HepG2 (cell line): ENCODE results near the gene PTPRD. TPM values are rescaled to one million over a fixed set of nuclear protein-coding genes. Genes with fewer than 3 reads are reported as not detected.

Source experiments
- ATAC-seq: fragments of 200-7000 bp; cut with Tn5 transposase; 3 replicates; pipeline ENCODE4 v1.9.1; 2020; ENCODE audit warnings: mild to moderate bottlenecking, moderate library complexity
- BruUV-seq: library from RNA; stranded (reverse); fragments of 400-500 nt; replicated peaks from 2 replicates; lab custom pipeline; 2021; lab: Mats Ljungman, UMichigan
- CTCF ChIA-PET: fragments of 300-600 bp; formaldehyde crosslinking; extraction: SDS; loops from one replicate; lab custom pipeline; 2021; ENCODE audit warnings: low total read pairs, inconsistent platforms, low intra/inter-chr PET ratio; lab: Yijun Ruan, JAX
- POLR2A ChIA-PET: fragments of 350-600 bp; sonication (Branson Sonifier 250); formaldehyde crosslinking; loops from one replicate; lab custom pipeline; 2020; ENCODE audit warnings: antibody characterized with exemption, inconsistent platforms; lab: Yijun Ruan, JAX
- DNase-seq: peaks from one replicate; pipeline ENCODE4 v3.0.0-alpha.2; 2015; ENCODE audit warnings: low spot score
- FAIRE-seq: peaks from 3 replicates; lab custom pipeline; 2011; peaks lifted over from hg19 to GRCh38; lab: Jason Lieb, UNC
- H2AFZ ChIP-seq: one replicate; pipeline ENCODE4 v1.6.1; 2011; ENCODE audit warnings: low read length, inconsistent platforms
- H3K27ac ChIP-seq: fragments of 300-600 bp; 3 replicates; pipeline ENCODE4 v1.8.0; 2011; ENCODE audit warnings: mixed run types, mild to moderate bottlenecking, mixed read lengths, low read length, inconsistent platforms; ENCODE audit not compliant: insufficient read depth; ENCODE audit errors: extremely low read length
- H3K27me3 ChIP-seq, 2 experiments: fragments of 200-600 bp in 1 of 2; 2 replicates in 1 of 2; 3 replicates in 1 of 2; pipeline versions ENCODE4 v1.6.0 to v1.8.0; 2011; ENCODE audit warnings: low read length in 2 of 2, mild to moderate bottlenecking in 2 of 2, moderate library complexity in 2 of 2, inconsistent platforms in 1 of 2; ENCODE audit not compliant: insufficient read depth in 2 of 2, control insufficient read depth in 1 of 2
- H3K36me3 ChIP-seq, 2 experiments: fragments of 200-600 bp in 1 of 2; replicated peaks in 1 of 2; 2 replicates in 1 of 2; 3 replicates in 1 of 2; pipeline versions ENCODE4 v1.5.1 to v1.8.0; 2011; ENCODE audit warnings: low read length in 2 of 2, inconsistent platforms in 1 of 2; ENCODE audit not compliant: insufficient read depth in 2 of 2, control insufficient read depth in 1 of 2
- H3K4me1 ChIP-seq: 2 replicates; pipeline ENCODE4 v1.5.1; 2012; ENCODE audit warnings: low read length, inconsistent platforms; ENCODE audit not compliant: insufficient read depth
- H3K4me2 ChIP-seq: 2 replicates; pipeline ENCODE4 v1.6.0; 2011; ENCODE audit warnings: low read depth, low read length, inconsistent platforms
- H3K4me3 ChIP-seq, 3 experiments: fragments of 200-600 bp in 1 of 3; sonication (generic), shearing (Covaris generic) in 1 of 3; replicated peaks in 1 of 3; 2 replicates each; pipeline ENCODE4 v1.5.1; 2011 to 2016; ENCODE audit warnings: low read length in 3 of 3, inconsistent platforms in 2 of 3, low read depth in 2 of 3, mild to moderate bottlenecking in 2 of 3, control low read depth in 1 of 3, mixed read lengths in 1 of 3; ENCODE audit not compliant: insufficient read depth in 1 of 3
- H3K79me2 ChIP-seq: one replicate; pipeline ENCODE4 v1.6.1; 2011; ENCODE audit warnings: low read length, inconsistent platforms; ENCODE audit not compliant: insufficient read depth
- H3K9ac ChIP-seq: 2 replicates; pipeline ENCODE4 v1.6.0; 2011; ENCODE audit warnings: mild to moderate bottlenecking, low read depth, low read length, inconsistent platforms; ENCODE audit not compliant: insufficient read depth
- H3K9me3 ChIP-seq: 2 replicates; pipeline ENCODE4 v1.5.1; 2012; ENCODE audit warnings: mild to moderate bottlenecking, low read length
- H4K20me1 ChIP-seq: 2 replicates; pipeline ENCODE4 v1.6.0; 2011; ENCODE audit warnings: inconsistent platforms, mild to moderate bottlenecking, low read length, moderate library complexity; ENCODE audit not compliant: insufficient read depth
- ATF7-NPFF ChIP-seq: sonication (generic); formaldehyde crosslinking; IDR thresholded peaks from 2 replicates; pipeline ENCODE4 v1.8.1; 2023; ENCODE audit warnings: mild to moderate bottlenecking, low read depth, missing genetic modification reagents, moderate library complexity
- CREB1 ChIP-seq, 2 experiments: fragments of 450-650 bp in 1 of 2; IDR thresholded peaks; 2 replicates each; pipeline ENCODE4 v1.6.1; 2016 to 2017; ENCODE audit warnings: control low read depth in 1 of 2, mild to moderate bottlenecking in 1 of 2, missing compliant biosample characterization in 1 of 2, missing genetic modification characterization in 1 of 2
- CREBL2 ChIP-seq: sonication (generic); formaldehyde crosslinking; IDR thresholded peaks from 2 replicates; pipeline ENCODE4 v1.8.1; 2023; ENCODE audit warnings: missing genetic modification reagents, mild to moderate bottlenecking, borderline replicate concordance
- FOXK1 ChIP-seq: sonication (generic); formaldehyde crosslinking; IDR thresholded peaks from 2 replicates; pipeline ENCODE4 v1.4.0; 2020; ENCODE audit warnings: low read depth, missing genetic modification reagents, borderline replicate concordance
- NFKBIZ ChIP-seq: IDR thresholded peaks from 2 replicates; pipeline ENCODE4 v1.6.1; 2018; ENCODE audit warnings: missing genetic modification reagents, missing compliant biosample characterization
- NFRKB ChIP-seq: fragments of 450-650 bp; IDR thresholded peaks from 2 replicates; pipeline ENCODE4 v1.6.1; 2017
- ZKSCAN1 ChIP-seq: fragments of 150-350 bp; IDR thresholded peaks from 2 replicates; pipeline ENCODE4 v1.6.1; 2014; ENCODE audit warnings: low read length
- ZNF484 ChIP-seq: sonication (generic); formaldehyde crosslinking; IDR thresholded peaks from 2 replicates; pipeline ENCODE4 v1.5.1; 2020; ENCODE audit warnings: mild to moderate bottlenecking, low read depth, missing genetic modification reagents, borderline replicate concordance
- ZNF589 ChIP-seq: sonication (generic); formaldehyde crosslinking; conservative IDR thresholded peaks from 2 replicates; pipeline ENCODE4 v1.8.0; 2022; ENCODE audit warnings: mild to moderate bottlenecking, moderate library complexity, missing genetic modification reagents
- ZNF768 ChIP-seq: sonication (generic); formaldehyde crosslinking; IDR thresholded peaks from 2 replicates; pipeline ENCODE4 v1.4.0; 2020; ENCODE audit warnings: missing genetic modification reagents
- ZNF878 ChIP-seq: sonication (generic); formaldehyde crosslinking; IDR thresholded peaks from 2 replicates; pipeline ENCODE4 v1.8.1; 2023; ENCODE audit warnings: mild to moderate bottlenecking, missing genetic modification reagents, moderate library complexity
- ZUFSP ChIP-seq: sonication (generic); formaldehyde crosslinking; IDR thresholded peaks from 2 replicates; pipeline ENCODE4 v1.9.0; 2021; ENCODE audit warnings: missing genetic modification reagents, mild to moderate bottlenecking, borderline replicate concordance
- whole genome bisulfite sequencing: methylation state at CpG from one replicate; pipeline ENCODE4 v1.1.6; 2017; ENCODE audit warnings: low lambda C conversion rate; 5-methylcytosine and 5-hydroxymethylcytosine counted together
- in situ Hi-C: cut with HindIII; loops from 2 replicates; pipeline ENCODE4 v1.10.0; 2017; ENCODE audit warnings: low pct_unique_long_range_greater_than_20kb; ENCODE audit not compliant: extremely low pct_ligation_motif_present
- intact Hi-C: fragments of 100-400 bp; cut with micrococcal nuclease; formaldehyde crosslinking; loops from one replicate; pipeline ENCODE4 v1.10.0; 2022; ENCODE audit not compliant: unreplicated experiment
- polyA plus RNA-seq, 8 experiments: library from polyadenylated mRNA; depleted of rRNA in 3 of 8; stranded (reverse) in 7 of 8; unstranded in 1 of 8; fragments of >200 nt; fragmentation: Illumina TruSeq in 4 of 8; extraction: Trizol in 4 of 8; gene quantifications; 2 replicates each; pipeline versions ENCODE4 v1.2.1 to v1.2.3, GENCODE V29; 2011 to 2016; ENCODE audit warnings: low read depth in 4 of 8, missing spikeins in 1 of 8, mixed read lengths in 1 of 8; ENCODE audit not compliant: insufficient read depth in 1 of 8
- total RNA-seq, 5 experiments: library from RNA; depleted of rRNA; stranded (reverse); fragments of >200 nt; fragmentation: Illumina TruSeq; extraction: Trizol; gene quantifications; 2 replicates each; pipeline ENCODE4 v1.2.3, GENCODE V29; 2016; ENCODE audit warnings: low read depth in 1 of 5
- TF ChIP-seq, protein P1 (sequence below): sonication (generic); formaldehyde crosslinking; IDR thresholded peaks from 2 replicates; pipeline ENCODE4 v1.5.0; 2020; ENCODE audit warnings: mild to moderate bottlenecking, missing genetic modification reagents
- TF ChIP-seq, protein P2 (sequence below): sonication (generic); formaldehyde crosslinking; IDR thresholded peaks from 2 replicates; pipeline ENCODE4 v1.5.0; 2020; ENCODE audit warnings: missing genetic modification reagents

PTPRD gene
- total and polyA plus RNA-seq, 2 of the 13 experiments (the other 11 are each of a cell fraction or from before 2014, with no cell fraction given), result 0.05 TPM; not detected in 1

GRCh38 chr9:8484597-8485191 is 2128.1 kb downstream of the PTPRD start:
- Histone ChIP-seq H3K27ac (no peak overlapping the region), H3K4me1 (no peaks in the 10 kb centered on the region), H3K27me3 (no peaks in the 10 kb centered on the region), H3K79me2 (no peaks in the 10 kb centered on the region), H3K36me3 (no peaks in the 10 kb centered on the region), H2AFZ (no peak overlapping the region), H3K4me2 (no peak overlapping the region), H3K4me3 (no peak overlapping the region), H4K20me1 (no peaks in the 10 kb centered on the region), H3K9me3 (peaks cover 37% of the 10 kb centered on the region), H3K9ac (no peak overlapping the region)
- in situ Hi-C loops (no loop called here), intact Hi-C loops (no loop called here)
- CTCF ChIA-PET, result no interaction called here
- TF ChIP-seq ZNF768 (CRISPR knock-in tag) (no peak), ZNF878 (CRISPR knock-in tag) (no peak)
- ATAC-seq, result no peak
- DNase-seq, result no peak
- WGBS, result 4% methylated on average over 3 of the region's 3 CpGs
- POLR2A ChIA-PET, result no interaction called here
- no TSS peak for BruUV-seq
- no peak for FAIRE-seq

GRCh38 chr9:8477450-8477849 is 2135.4 kb downstream of the PTPRD start:
- Histone ChIP-seq H3K4me3 (no peak overlapping the region), H3K27ac (no peak overlapping the region), H3K36me3 (no peaks in the 10 kb centered on the region), H3K4me2 (no peak overlapping the region), H2AFZ (no peak overlapping the region), H3K9ac (no peak overlapping the region), H3K9me3 (peaks cover 44% of the 10 kb centered on the region), H3K27me3 (no peaks in the 10 kb centered on the region; a peak in 1 of 5 replicates), H3K4me1 (no peaks in the 10 kb centered on the region), H3K79me2 (no peaks in the 10 kb centered on the region), H4K20me1 (no peaks in the 10 kb centered on the region)
- intact Hi-C loops, result no loop called here
- ATAC-seq (no peak), DNase-seq (no peak), FAIRE-seq (no peak)
- ChIA-PET POLR2A (no interaction called here), CTCF (no interaction called here)
- in situ Hi-C loops, result no loop called here
- 28% methylated on average over 3 of the region's 3 CpGs for WGBS
- BruUV-seq, result no TSS peak
- TF ChIP-seq ZUFSP (CRISPR knock-in tag) (no peak), CREB1 (IDR thresholded peaks at IDR 0.05) (no peak), CREB1 (CRISPR knock-in tag; IDR thresholded peaks at IDR 0.05) (no peak), NFKBIZ (no peak), ZKSCAN1 (no peak), ZNF589 (CRISPR knock-in tag) (no peak), ATF7-NPFF (no peak), ZNF484 (CRISPR knock-in tag) (no peak), FOXK1 (CRISPR knock-in tag) (no peak), CREBL2 (CRISPR knock-in tag) (no peak), NFRKB (no peak)
- TF ChIP-seq, protein P1, sequence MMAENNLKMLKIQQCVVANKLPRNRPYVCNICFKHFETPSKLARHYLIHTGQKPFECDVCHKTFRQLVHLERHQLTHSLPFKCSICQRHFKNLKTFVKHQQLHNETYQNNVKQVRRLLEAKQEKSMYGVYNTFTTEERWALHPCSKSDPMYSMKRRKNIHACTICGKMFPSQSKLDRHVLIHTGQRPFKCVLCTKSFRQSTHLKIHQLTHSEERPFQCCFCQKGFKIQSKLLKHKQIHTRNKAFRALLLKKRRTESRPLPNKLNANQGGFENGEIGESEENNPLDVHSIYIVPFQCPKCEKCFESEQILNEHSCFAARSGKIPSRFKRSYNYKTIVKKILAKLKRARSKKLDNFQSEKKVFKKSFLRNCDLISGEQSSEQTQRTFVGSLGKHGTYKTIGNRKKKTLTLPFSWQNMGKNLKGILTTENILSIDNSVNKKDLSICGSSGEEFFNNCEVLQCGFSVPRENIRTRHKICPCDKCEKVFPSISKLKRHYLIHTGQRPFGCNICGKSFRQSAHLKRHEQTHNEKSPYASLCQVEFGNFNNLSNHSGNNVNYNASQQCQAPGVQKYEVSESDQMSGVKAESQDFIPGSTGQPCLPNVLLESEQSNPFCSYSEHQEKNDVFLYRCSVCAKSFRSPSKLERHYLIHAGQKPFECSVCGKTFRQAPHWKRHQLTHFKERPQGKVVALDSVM (CRISPR knock-in tag), result no peak
- TF ChIP-seq, protein P2, sequence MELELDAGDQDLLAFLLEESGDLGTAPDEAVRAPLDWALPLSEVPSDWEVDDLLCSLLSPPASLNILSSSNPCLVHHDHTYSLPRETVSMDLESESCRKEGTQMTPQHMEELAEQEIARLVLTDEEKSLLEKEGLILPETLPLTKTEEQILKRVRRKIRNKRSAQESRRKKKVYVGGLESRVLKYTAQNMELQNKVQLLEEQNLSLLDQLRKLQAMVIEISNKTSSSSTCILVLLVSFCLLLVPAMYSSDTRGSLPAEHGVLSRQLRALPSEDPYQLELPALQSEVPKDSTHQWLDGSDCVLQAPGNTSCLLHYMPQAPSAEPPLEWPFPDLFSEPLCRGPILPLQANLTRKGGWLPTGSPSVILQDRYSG (CRISPR knock-in tag), result no peak
